C4-2B (cell line): Measurements from ENCODE around the gene PDHX.

Experiments used
- ZFX ChIP-seq: fragments of 450-650 bp; IDR thresholded peaks from 2 replicates; pipeline ENCODE4 v1.6.1; 2017
- TF ChIP-seq, protein P1 (sequence below): fragments of 450-650 bp; conservative IDR thresholded peaks from 2 replicates; pipeline ENCODE4 v1.5.1; 2017; ENCODE audit warnings: mild to moderate bottlenecking

GRCh38 chr11:34957606-34958005, 41.2 kb downstream of the PDHX start:
- TF ChIP-seq, protein P1, sequence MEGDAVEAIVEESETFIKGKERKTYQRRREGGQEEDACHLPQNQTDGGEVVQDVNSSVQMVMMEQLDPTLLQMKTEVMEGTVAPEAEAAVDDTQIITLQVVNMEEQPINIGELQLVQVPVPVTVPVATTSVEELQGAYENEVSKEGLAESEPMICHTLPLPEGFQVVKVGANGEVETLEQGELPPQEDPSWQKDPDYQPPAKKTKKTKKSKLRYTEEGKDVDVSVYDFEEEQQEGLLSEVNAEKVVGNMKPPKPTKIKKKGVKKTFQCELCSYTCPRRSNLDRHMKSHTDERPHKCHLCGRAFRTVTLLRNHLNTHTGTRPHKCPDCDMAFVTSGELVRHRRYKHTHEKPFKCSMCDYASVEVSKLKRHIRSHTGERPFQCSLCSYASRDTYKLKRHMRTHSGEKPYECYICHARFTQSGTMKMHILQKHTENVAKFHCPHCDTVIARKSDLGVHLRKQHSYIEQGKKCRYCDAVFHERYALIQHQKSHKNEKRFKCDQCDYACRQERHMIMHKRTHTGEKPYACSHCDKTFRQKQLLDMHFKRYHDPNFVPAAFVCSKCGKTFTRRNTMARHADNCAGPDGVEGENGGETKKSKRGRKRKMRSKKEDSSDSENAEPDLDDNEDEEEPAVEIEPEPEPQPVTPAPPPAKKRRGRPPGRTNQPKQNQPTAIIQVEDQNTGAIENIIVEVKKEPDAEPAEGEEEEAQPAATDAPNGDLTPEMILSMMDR: no peak
- TF ChIP-seq ZFX: no peak
